ENCODE results near the gene CSPG4.
"Not testable (repeated sequence)": the region's sequence is repeated elsewhere in the genome, so short reads cannot be mapped to it uniquely, and the experiment has no call there.

CSPG4 gene

DNA sequence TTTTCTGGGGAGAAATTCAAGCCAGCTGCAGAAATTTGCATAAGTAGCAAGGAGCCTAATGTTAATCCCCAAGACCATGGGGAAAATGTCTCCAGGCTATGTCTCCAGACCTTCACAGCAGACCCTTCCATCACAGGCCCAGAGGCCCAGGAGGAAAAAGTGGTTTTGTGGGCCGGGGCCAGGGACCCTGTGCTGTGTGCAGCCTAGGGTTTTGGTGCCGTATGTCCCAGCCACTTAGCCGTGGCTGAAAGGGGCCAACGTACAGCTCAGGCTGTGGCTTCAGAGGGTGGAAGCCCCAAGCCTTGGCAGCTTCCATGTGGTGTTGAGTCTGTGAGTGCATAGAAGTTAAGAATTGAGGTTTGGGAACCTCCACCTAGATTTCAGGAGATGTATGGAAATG lies 29.7 kb upstream of the CSPG4 start:
- not testable (repeated sequence) for DNase-seq (ENCODE audit: extremely low read depth in 1 of 2, low read depth in 1 of 2)

DNA sequence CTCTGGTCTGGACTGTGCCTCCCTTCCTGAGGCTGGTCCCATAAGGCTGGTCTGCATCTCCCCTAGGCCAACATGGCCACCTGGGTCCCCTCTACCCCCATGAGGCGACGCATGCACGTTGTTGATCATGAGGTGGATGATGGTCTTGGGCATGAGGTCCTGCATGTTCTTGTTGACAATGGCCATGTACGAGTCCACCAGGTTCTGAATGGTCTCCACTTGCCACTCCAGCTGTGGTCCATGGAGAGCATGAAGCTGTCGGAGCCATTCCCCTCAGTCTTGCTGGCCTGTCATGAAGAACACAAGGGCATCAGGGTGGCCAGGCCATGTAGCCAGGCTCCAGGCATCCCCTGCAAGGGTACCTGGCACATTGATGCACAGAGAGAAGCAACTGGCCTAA lies 27.1 kb upstream of the CSPG4 start:
- no peak for DNase-seq (ENCODE audit: extremely low read depth in 1 of 2, low read depth in 1 of 2)

DNA sequence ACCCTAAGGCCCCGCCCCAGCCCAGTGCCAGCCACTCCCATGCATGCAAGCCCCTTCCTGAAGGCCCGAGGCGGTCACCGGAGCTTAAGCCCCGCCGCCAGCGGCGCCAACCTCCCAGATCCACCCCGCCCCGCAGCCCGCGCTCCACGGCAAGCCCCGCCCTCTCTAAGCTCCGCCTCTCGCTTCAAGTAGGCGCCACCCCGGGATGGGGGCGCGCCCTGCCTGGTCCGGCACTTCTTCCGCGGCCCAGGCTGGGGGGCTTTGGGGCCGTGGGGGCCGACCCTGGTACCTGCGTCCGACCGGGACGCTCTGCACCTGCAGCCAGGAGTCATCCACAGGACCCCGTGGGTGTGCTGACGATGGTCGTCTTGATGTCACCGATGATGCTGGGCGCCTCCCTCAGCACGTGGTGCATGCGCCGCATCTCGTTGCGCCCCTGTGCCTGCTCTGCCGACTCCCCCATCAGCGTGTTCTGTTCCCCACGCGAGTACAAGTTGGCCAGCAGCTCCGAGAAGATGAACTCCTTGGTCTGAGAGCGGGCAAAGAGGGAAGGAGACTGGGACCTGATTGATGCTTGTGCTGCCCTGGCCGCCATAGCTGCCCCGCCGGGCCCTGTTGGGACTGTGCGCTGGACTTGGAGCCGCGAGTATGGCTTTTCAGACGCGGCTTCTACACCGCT lies 26.1 kb upstream of the CSPG4 start:
- DNase-seq (ENCODE audit: extremely low read depth in 1 of 2, low read depth in 1 of 2) = peak; percentile 74 to 82

DNA sequence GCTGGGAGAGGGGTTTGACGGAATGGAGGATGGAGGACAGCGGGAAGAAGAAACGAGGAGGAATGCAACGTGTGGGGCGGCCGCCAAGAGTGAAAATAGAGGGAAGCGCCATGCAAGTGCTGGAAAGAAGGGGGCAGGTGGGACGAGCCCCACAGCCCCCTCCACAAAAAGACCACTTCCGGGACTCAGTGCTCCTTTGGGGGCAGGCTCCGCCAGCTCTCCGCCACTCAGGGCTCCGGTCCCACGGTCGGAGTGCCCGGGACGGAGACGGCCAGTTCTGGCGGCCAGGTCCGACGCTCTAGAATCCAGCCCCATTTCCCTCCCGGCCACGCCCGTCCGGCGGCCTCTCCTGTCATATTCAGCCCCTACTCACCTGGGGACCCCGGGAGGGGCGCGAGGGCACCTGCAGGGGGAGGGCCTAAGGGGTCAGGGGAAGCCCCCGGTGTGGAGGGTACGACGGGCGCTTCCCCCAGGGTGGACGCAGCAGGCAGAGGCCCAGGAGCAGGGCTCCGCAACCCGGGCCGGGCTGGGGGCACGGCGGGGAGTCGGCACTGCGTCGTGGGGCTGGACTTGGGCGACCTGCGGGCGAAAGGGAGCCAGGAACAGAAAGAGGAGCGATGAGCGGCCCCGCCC lies 25.5 kb upstream of the CSPG4 start:
- DNase-seq (ENCODE audit: extremely low read depth in 1 of 2, low read depth in 1 of 2) = no peak

DNA sequence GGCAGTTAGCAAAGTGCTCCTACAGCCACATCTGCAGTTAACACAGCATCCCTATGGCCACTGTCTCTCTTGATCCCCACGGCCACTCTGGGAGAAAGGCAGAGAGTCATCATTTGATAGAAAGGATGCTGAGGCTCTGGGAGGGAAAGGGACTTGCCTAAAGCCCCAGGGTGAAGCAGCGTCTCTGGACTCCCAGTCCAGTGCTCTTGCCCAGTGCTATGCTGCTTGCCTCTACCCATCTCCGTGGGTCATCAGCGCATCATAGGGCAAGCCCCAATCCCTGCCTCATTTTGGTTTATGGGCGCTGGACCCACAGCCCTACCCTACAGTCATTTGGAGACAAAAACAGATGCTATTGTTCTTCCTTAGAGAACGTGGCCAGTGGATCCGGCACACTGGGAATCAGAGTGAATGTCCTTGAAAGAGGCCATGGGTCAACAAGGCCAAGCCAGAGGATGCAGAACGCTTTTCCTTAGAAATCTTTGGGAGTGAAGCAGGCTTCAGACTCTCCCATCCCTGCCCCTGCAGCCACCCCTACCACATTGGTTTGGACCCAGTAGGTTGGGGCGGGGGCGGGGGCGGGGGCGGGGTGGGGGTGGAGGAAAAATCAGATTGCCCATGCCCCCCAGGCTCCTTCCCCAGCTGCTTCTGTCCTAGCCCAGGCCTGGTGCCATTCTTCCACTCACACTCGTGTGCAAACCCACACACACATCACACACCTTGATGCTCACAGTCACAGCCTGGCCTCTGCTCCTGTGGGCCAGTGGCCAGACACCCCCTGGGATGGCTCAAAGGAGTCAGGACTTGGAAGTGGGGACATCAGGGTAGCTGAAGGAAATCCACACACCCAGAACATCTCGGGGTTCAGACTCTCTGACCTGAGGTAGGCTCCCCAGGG lies 24.7 kb upstream of the CSPG4 start:
- DNase-seq (ENCODE audit: extremely low read depth in 1 of 2, low read depth in 1 of 2) = not testable (repeated sequence)

DNA sequence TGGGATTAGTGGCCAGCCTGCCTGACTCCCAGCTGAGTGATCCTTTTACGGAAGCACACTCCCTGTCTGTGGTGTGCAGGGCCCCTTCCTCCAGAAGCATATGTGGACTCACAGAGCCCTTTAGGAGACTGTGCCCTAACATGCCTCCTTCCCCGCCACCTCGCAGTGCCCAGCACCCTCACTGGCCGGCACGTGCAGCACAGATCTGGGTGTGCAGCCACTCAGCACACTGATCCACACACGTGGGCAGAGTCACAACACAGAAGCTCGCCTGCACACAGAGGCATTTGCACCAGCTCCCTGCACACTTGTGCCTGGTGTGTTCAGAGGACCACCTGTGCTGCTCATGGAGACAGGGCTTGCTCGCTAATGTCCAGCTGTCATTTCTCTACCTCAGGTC lies 23.6 kb upstream of the CSPG4 start:
- DNase-seq (ENCODE audit: extremely low read depth in 1 of 2, low read depth in 1 of 2) = no peak

DNA sequence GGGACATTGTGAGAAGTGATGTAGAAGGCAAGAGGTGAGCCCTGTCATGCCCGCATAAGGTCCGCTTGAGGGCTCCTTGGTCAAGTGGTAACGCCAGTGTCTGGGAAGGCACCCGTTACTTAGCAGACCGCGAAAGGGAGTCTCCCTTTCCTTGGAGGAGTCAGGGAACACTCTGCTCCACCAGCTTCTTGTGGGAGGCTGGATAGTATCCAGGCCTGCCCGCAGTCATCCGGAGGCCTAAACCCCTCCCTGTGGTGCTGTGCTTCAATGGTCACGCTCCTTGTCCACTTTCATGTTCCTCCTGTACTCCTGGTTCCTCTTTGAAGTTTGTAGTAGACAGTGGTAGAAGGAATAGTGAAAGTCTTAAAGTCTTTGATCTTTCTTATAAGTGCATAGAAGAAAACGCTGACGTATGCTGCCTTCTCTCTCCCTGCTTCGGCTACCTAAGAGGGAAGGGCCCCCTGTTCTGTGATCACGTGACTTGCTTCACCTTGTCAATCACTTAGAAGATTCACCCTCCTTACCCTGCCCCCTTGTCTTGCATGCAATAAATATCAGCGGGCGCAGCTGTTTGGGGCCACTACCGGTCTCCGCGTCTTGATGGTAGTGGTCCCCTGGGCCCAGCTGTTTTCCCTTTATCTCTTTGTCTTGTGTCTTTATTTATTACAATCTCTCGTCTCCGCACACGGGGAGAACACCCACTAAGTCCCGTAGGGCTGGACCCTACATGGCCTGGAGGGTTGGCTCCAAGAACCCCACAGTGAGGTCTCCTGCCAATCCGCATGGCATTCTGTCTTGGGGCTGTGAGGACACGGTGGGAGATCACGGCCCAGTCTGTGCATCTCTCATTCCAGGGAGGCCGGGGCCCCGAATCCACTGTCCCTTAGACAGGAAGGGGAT lies 22.5 kb upstream of the CSPG4 start:
- DNase-seq (ENCODE audit: extremely low read depth in 1 of 2, low read depth in 1 of 2) = not testable (repeated sequence)

DNA sequence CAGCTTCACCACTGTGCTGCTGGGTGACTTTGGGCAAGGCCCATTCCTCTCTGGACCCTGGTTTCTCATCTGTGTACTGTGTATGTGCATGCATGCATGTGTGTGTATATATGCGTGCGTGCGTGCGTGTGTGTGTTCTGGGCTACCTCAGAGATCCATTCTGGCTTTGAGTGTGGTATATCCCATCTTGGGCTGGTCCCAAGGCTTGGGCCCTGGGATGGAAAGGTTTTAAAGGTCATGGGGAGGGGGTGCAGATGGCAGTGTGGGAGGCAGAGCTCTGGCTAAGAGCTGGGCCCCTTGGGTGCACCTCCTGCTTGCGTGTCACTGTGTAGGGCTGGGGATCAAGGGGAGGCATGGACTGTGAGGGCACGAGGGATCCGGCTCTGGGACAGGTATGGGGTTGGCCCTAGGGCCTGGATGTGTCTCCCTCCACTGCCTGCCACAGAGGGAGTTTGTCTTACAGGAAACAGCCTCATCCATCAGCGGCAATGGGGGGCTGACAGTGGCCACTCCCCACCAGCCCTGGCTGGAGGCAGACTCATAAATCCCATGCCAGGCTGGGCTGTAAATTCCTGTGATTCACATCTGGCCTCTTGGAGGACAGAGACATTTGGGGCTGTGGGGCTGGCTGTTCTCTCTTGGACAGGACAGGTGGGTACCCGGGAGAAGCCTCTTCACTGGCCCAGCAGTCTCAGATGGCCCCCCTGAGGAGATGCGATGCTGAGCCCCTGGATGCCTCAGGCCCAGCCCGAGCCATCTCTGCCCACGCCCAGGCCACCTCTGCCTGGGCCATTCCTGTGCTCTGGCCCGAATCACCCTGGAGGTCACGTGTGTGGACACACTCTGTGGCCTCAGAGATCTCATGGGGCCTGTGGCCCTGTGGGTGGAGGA lies 21.4 kb upstream of the CSPG4 start:
- no peak for DNase-seq (ENCODE audit: extremely low read depth in 1 of 2, low read depth in 1 of 2)

DNA sequence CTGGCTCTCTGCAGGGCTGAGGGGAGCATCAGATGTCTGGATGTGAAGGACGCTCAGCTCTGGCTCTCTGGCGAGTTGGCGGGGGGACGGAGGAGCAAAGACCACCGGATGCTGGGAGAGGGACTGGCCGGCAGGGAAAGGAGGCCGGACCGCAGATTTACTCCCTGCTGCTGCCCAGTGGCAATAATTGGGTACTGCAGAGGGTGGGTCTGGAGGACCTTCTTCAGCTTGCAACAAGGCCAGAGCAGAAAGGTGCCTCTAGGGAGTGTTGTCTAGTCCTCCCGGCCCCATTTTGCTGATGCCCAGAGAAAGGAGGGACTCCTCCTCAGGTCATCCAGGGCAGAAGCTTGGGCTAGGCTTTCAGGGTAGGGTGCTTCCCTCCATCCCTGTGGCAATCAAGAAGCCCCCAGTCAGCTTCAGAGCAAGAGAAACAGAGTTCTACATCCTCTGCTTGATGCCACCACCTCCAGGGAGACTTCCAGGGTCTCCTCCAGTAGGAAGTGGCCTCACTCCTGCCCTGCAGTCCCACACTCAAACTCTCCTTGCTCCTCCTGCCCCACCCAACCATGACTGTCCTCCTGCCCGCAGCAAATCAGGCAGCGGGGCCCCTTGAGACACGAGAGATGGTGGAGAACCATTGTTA lies 20.3 kb upstream of the CSPG4 start:
- DNase-seq (ENCODE audit: extremely low read depth in 1 of 2, low read depth in 1 of 2) = no peak

DNA sequence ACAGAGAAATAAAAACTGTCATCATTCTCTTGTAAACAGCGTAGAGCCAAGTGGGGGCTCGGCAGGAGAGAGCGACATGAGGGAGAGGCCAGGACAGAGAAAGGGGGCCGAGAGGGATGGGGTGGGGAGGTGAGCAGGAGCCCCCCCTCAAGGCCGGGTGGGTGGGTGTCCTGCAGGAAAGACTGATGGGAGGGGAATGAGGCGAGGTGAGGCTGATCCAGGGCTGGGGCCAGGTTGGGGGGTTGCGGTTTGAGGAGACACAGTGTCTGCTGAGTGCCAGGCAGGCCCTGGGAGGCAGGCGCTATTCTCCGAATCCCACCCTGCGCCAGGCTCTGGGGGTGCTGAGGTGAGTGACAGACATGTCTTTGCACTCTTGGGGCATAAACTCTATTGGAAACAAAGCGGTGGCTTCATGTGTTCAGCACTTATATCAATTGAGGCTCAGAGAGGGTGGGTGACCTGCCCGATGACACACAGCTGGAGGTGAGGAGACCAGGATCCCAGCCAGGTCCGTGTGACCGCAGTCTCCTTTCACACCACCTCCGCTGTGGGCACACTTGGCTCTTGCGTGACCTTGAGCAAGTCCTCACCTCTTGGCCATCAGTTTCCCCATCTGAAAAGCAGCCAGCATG lies 19.6 kb upstream of the CSPG4 start:
- DNase-seq (ENCODE audit: extremely low read depth in 1 of 2, low read depth in 1 of 2) = no peak

DNA sequence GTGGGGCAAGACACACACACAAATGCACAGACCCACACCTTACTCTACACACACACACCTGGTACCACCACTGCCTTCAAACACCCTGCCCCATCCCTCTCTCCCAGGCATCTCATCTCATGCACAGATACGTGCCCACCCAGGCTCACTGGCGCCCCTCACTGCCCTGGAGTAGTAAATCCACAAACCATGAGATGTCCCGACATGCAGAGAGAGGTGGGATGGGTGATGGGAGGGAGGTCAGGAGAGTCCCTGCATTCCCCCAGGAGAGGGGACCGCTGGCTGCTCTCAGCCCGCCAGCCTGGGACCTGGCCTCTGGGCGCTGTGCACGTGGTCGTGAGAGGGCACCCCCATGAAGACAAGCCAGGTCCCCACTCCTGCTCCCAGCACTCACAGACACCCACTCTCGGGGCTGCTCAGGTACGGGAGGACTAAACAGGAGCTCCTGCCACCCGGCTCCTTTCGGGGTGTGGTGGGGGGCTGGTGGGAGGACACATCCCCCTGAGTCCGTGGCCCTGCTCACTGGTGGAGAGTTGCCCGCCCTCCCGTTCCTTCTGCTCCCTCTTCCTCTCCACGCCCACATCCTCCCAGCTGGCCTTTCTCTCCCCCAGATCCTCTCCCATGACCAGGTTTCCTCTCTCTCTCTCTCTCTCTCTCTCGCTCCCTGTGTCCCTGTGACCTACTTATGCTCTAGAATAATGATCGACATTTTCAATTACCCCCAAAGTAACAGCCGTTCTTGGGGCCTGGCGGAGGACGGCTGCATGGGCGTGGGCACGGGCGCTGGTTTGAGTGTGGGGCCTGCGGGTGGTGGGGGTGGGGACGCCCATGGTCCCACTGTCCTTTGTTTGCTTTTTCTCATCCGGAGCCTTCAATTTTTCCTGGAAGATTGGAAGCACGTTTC lies 18.9 kb upstream of the CSPG4 start:
- DNase-seq (ENCODE audit: extremely low read depth in 1 of 2, low read depth in 1 of 2) = no peak

DNA sequence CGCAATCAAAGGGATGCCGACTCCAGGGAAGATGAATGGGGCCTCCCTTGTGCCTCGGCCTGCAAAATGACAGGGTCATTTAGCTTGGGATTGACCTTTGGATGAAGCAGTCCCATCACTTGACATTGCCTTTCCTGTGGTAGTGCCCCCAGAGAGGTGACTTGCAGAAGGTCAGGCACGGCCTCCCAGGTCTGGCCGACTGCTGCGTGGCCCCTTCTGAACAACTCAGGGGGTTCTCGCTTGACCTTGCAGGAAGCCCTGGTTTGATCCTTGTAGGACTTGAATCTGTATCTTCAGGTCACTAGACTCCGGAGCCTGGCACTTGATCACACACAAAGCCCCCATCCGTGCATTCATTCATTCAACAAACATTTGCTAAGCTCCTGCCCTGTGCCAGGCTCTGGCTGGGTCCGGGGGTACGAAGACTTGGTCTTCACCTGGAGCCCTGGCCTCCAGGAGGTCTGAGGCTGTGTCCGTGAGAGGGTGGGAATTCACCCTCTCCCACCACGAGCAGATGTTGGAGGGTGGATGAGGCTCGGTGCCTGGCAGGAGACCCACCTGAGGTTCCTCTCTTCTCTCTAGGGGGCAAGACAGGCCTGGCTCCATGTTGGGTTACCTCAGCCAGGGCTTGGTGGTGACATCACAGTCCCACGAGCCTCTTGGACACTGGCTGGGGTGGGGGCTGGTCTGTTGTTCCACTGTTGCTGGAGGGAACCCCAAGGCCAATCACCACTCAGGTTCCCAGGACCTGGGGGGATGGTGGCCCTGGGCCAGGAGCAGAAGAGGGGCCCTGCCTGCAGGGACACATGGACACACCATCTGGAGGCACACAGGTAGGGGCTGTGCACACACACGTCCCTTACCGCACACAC lies 18.0 kb upstream of the CSPG4 start:
- not testable (repeated sequence) for DNase-seq (ENCODE audit: extremely low read depth in 1 of 2, low read depth in 1 of 2)

DNA sequence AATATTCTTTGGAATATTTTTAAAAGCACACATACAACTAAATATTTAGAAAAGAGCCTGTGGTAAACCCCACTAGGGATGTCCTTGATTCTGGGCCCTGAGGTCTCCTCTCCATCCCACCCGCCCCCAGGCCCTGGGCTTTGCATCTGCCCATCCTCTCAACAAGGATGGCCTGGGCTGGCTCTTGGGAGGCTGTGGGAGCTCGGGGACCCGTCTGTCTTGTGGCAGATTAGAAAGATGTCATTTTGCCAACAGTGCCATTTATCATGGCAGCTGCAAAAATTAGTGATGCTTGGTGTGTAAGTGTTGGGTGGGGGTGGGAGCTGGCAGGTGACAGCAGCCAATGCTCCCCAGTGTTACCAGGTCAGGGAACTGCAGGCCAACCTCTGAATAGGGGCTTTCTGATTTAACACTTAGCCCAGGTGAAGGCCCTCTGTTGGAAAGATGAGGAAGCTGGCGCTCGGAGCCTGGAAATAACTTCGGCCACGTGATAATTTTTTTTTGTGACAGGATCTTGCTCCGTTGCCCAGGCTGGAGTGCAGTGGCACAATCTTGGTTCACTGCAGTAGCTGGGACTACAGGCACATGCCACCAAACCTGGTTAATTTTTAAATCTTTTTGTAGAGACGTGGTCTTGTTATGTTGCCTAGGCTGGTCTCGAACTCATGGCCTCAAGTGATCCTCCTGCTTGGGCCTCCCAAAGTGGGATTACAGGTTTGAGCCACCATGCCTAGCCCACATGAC lies 16.9 kb upstream of the CSPG4 start:
- DNase-seq (ENCODE audit: extremely low read depth in 1 of 2, low read depth in 1 of 2) = no peak

DNA sequence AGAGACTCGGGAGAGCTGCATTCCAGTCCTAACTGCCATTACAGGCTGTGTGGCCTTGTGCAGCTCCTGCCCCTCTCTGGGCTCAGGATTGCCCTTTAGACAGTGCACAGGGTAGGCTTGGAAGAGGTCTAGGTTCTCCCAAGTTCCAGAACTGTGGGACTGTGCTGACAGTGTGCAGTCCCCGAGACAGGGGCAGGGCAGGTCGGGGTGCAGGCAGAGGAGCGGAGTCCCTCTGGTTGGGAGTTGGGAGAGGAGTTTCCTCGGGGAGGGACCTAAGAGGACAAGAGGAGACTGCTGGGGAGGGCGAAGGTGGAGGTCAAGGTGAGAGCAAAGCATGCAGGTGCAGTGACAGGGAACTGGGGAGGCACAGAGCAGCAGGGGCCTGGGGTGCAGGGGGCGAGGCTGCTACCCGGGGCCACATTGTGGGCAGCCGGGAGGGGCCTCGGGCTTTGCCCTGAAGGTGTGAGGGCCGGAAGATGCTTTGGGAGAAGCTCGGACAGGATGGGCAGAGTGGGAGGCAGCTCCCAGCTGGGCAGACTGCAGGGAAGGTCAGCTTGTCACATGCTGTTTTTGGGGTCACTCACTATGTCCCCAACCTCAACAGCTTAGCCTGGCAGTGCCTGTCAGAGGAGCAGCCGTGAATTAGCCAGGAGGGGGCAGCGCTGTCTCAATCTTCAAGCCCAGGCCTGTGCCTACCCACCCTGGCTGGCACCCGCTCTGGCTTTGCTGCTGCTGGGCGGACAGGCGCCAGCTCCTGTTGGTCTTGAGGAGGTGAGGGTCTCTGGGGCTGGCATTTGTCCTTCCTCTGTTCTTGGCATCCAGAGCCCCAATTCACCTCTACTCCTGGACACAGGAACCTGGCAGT lies 15.4 kb upstream of the CSPG4 start:
- DNase-seq (ENCODE audit: extremely low read depth in 1 of 2, low read depth in 1 of 2) = peak; percentile 40 to 50

DNA sequence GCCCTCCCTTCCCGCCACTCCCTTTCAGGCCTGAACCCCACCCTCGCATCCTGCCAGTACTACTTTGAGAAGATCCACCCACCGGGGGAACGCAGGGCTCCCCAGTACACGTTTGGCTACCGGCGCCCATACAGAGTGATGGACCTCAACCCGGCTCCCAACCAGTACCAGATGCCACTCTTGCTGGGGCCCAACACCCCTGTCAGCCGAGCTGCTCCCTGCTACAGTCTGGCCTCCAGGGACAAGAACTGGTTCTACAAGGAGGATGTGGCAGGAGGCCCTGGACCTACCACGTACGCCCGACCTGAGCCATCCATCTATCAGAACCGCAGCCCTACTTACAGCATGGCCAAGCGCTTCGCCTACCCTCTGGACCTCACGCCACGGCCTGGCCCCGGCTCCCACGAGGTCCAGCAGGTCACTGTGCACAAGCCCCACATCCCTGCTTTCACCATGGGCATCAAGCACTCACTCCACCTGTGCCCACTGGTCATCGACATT lies 14.4 kb upstream of the CSPG4 start:
- no peak for DNase-seq (ENCODE audit: extremely low read depth in 1 of 2, low read depth in 1 of 2)

Measured in activated CD8-positive, alpha-beta memory T cell treated with anti-CD3 and anti-CD28 coated beads for 1 hour (primary cell).